Neural cell (in vitro differentiated cells): Measurements from ENCODE around the gene GAREM1. TPM values are rescaled to one million over a fixed set of nuclear protein-coding genes. Genes with fewer than 3 reads are reported as not detected.

Source experiments
- H2AFZ ChIP-seq: fragments of 200-600, 300-800 bp; sonication (generic), shearing (Covaris generic); 2 replicates; pipeline ENCODE4 v1.6.0; 2014; ENCODE audit warnings: low read depth, mild to moderate bottlenecking, antibody characterized with exemption, low read length, moderate library complexity
- H3F3A ChIP-seq: fragments of 200-600 bp; shearing (Covaris generic); 2 replicates; pipeline ENCODE4 v1.6.1; 2016; ENCODE audit warnings: mild to moderate bottlenecking, moderate library complexity, mixed read lengths, antibody characterized with exemption, low read length; ENCODE audit not compliant: insufficient read depth, poor library complexity, severe bottlenecking
- H3K27ac ChIP-seq: fragments of 200-600, 300-800 bp; sonication (generic), shearing (Covaris generic); 2 replicates; pipeline ENCODE4 v1.5.1; 2014; ENCODE audit warnings: mild to moderate bottlenecking, low read length, moderate library complexity
- H3K27me3 ChIP-seq: fragments of 300-800, 200-600 bp; sonication (generic), shearing (Covaris generic); 2 replicates; pipeline ENCODE4 v1.6.0; 2014; ENCODE audit warnings: mild to moderate bottlenecking, low read depth, low read length, moderate library complexity; ENCODE audit not compliant: insufficient read depth
- H3K36me3 ChIP-seq: fragments of 300-800, 200-600 bp; sonication (generic), shearing (Covaris generic); 2 replicates; pipeline ENCODE4 v1.5.1; 2014; ENCODE audit warnings: mild to moderate bottlenecking, antibody characterized with exemption, low read length, moderate library complexity; ENCODE audit not compliant: insufficient read depth
- H3K4me2 ChIP-seq: fragments of 300-800, 200-600 bp; sonication (generic), shearing (Covaris generic); 2 replicates; pipeline ENCODE4 v1.6.0; 2014; ENCODE audit warnings: mild to moderate bottlenecking, low read length
- H3K4me3 ChIP-seq: fragments of 300-800, 200-600 bp; sonication (generic), shearing (Covaris generic); 2 replicates; pipeline ENCODE4 v1.5.1; 2014; ENCODE audit warnings: mild to moderate bottlenecking, low read length, moderate library complexity
- H3K79me2 ChIP-seq: fragments of 200-600 bp; shearing (Covaris generic); replicated peaks from 2 replicates; pipeline ENCODE4 v1.6.0; 2014; ENCODE audit warnings: mild to moderate bottlenecking, low read length, moderate library complexity; ENCODE audit not compliant: insufficient read depth
- H3K9ac ChIP-seq: fragments of 300-800, 200-600 bp; sonication (generic), shearing (Covaris generic); 2 replicates; pipeline ENCODE4 v1.6.1; 2016; ENCODE audit warnings: mild to moderate bottlenecking, low read length, mixed read lengths
- H3K9me2 ChIP-seq: fragments of 200-600 bp; shearing (Covaris generic); 2 replicates; pipeline ENCODE4 v1.6.1; 2016; ENCODE audit warnings: mild to moderate bottlenecking, low read length, mixed read lengths; ENCODE audit not compliant: insufficient read depth
- H3K9me3 ChIP-seq: fragments of 200-600, 300-800 bp; sonication (generic), shearing (Covaris generic); 2 replicates; pipeline ENCODE4 v1.6.1; 2016; ENCODE audit warnings: mild to moderate bottlenecking, mixed run types, low read length, moderate library complexity, mixed read lengths
- H4K20me1 ChIP-seq: fragments of 200-600 bp; shearing (Covaris generic); 2 replicates; pipeline ENCODE4 v1.6.1; 2016; ENCODE audit warnings: mild to moderate bottlenecking, mixed run types; ENCODE audit not compliant: insufficient read depth
- CTCF ChIP-seq: fragments of 450-650 bp; IDR thresholded peaks from 2 replicates; pipeline ENCODE4 v1.5.1; 2014; ENCODE audit warnings: antibody characterized with exemption, mild to moderate bottlenecking, moderate library complexity; ENCODE audit not compliant: poor library complexity, severe bottlenecking
- EP300 ChIP-seq: fragments of 450-650 bp; conservative IDR thresholded peaks from 2 replicates; pipeline ENCODE4 v1.6.1; 2014; ENCODE audit warnings: antibody characterized with exemption, mild to moderate bottlenecking, moderate library complexity; ENCODE audit not compliant: poor library complexity, severe bottlenecking
- EZH2 ChIP-seq: fragments of 200-600, 300-800 bp; shearing (Covaris generic), sonication (generic); IDR thresholded peaks from 2 replicates; pipeline ENCODE4 v1.6.1; 2014; ENCODE audit warnings: antibody characterized with exemption, low read length, borderline replicate concordance, mild to moderate bottlenecking; ENCODE audit not compliant: insufficient read depth, poor library complexity, severe bottlenecking
- MXI1 ChIP-seq: fragments of 450-650 bp; conservative IDR thresholded peaks from 2 replicates; pipeline ENCODE4 v1.6.1; 2014; ENCODE audit warnings: antibody characterized with exemption, mild to moderate bottlenecking; ENCODE audit not compliant: poor library complexity, severe bottlenecking
- POLR2AphosphoS5 ChIP-seq: IDR thresholded peaks from 2 replicates; pipeline ENCODE4 v1.6.1; 2012
- RAD21 ChIP-seq: fragments of 450-650 bp; conservative IDR thresholded peaks from 2 replicates; pipeline ENCODE4 v1.6.1; 2014; ENCODE audit warnings: antibody characterized with exemption, mild to moderate bottlenecking, moderate library complexity
- SMC3 ChIP-seq: fragments of 450-650 bp; conservative IDR thresholded peaks from 2 replicates; pipeline ENCODE4 v1.6.1; 2014; ENCODE audit warnings: antibody characterized with exemption, mild to moderate bottlenecking, moderate library complexity; ENCODE audit not compliant: poor library complexity
- TAF1 ChIP-seq: IDR thresholded peaks from 2 replicates; pipeline ENCODE4 v1.6.1; 2012; ENCODE audit warnings: low read depth
- polyA plus RNA-seq: library from polyadenylated mRNA; depleted of rRNA; stranded (reverse); fragments of >200 nt; gene quantifications from 2 replicates; pipeline ENCODE4 v1.2.3, GENCODE V29; 2014
- TF ChIP-seq, protein P1 (sequence below): IDR thresholded peaks from 2 replicates; pipeline ENCODE4 v1.6.1; 2012; ENCODE audit warnings: borderline replicate concordance

GAREM1 gene
- polyA plus RNA-seq, 1 donor from 2014 or later = 1.3 TPM

DNA sequence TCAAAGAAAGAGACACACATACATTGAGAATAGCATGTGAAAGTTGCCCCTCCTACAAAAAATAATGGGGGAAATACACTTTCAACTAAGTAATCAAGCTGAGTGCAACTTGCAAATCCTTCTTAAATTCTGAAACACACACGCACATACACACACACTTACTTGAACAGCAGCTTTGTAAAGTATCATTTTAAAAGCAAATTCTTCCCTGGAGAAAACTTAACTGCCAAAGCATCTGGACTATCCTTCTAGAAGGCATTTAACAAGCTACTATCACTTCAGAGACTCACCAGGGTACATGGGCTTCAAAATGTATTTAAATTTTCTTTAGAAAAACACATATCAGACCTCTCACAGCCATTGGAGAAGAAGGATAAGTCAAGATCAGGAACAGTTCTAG is 15.3 kb downstream of the GAREM1 start:
- Histone ChIP-seq H3K27ac (no peak overlapping the region), H3K79me2 (no peaks in the 10 kb centered on the region), H3K4me3 (no peak overlapping the region), H3K27me3 (no peaks in the 10 kb centered on the region), H2AFZ (no peak overlapping the region), H4K20me1 (no peaks in the 10 kb centered on the region), H3K4me2 (no peak overlapping the region), H3K9me3 (no peaks in the 10 kb centered on the region), H3K9ac (no peak overlapping the region), H3F3A (no peaks in the 10 kb centered on the region), H3K9me2 (no peaks in the 10 kb centered on the region), H3K36me3 (no peaks in the 10 kb centered on the region)
- TF ChIP-seq EP300 = no peak
- no peak for TF ChIP-seq MXI1
- no peak for TF ChIP-seq EZH2
- no peak for TF ChIP-seq RAD21
- no peak for TF ChIP-seq CTCF
- no peak for TF ChIP-seq TAF1
- TF ChIP-seq, protein P1, sequence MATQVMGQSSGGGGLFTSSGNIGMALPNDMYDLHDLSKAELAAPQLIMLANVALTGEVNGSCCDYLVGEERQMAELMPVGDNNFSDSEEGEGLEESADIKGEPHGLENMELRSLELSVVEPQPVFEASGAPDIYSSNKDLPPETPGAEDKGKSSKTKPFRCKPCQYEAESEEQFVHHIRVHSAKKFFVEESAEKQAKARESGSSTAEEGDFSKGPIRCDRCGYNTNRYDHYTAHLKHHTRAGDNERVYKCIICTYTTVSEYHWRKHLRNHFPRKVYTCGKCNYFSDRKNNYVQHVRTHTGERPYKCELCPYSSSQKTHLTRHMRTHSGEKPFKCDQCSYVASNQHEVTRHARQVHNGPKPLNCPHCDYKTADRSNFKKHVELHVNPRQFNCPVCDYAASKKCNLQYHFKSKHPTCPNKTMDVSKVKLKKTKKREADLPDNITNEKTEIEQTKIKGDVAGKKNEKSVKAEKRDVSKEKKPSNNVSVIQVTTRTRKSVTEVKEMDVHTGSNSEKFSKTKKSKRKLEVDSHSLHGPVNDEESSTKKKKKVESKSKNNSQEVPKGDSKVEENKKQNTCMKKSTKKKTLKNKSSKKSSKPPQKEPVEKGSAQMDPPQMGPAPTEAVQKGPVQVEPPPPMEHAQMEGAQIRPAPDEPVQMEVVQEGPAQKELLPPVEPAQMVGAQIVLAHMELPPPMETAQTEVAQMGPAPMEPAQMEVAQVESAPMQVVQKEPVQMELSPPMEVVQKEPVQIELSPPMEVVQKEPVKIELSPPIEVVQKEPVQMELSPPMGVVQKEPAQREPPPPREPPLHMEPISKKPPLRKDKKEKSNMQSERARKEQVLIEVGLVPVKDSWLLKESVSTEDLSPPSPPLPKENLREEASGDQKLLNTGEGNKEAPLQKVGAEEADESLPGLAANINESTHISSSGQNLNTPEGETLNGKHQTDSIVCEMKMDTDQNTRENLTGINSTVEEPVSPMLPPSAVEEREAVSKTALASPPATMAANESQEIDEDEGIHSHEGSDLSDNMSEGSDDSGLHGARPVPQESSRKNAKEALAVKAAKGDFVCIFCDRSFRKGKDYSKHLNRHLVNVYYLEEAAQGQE = no peak
- TF ChIP-seq SMC3 = no peak
- no peak for TF ChIP-seq POLR2AphosphoS5

GRCh38 chr18:32454593-32454992 is 16.1 kb downstream of the GAREM1 start:
- Histone ChIP-seq H3K9me2 (no peaks in the 10 kb centered on the region), H3K27me3 (no peaks in the 10 kb centered on the region)

DNA sequence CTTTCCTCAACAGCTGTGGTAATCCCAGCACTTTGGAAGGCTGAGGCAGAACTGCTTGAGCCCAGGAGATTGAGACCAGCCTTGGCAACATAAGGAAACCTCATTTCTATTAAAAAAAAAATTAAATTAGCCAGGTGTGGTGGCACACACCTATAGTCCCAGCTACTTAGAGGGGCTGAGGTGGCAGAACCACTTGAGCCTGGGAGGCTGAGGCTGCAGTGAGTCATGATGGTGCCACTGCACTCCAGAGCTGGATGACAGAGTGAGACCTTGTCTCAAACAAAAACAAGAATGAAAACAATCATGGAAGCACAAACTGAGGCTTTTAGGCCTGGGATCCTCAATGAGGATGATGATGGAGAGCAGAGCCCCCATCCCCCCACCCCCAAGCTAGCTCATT is 19.8 kb downstream of the GAREM1 start:
- no peaks in the 10 kb centered on the region for H3K36me3 ChIP-seq
- TF ChIP-seq EZH2 = no peak
- no peak for TF ChIP-seq SMC3
- no peak for TF ChIP-seq TAF1
- TF ChIP-seq RAD21 = no peak
- TF ChIP-seq EP300 = no peak
- TF ChIP-seq, protein P1 = no peak
- no peak for TF ChIP-seq MXI1
- TF ChIP-seq CTCF = no peak
- no peak for TF ChIP-seq POLR2AphosphoS5
- no peak overlapping the region for H3K27ac ChIP-seq
- no peaks in the 10 kb centered on the region for H4K20me1 ChIP-seq
- no peak overlapping the region for H3K4me3 ChIP-seq
- H3F3A ChIP-seq = no peaks in the 10 kb centered on the region
- H3K9me2 ChIP-seq = no peaks in the 10 kb centered on the region
- no peak overlapping the region for H2AFZ ChIP-seq
- H3K27me3 ChIP-seq = no peaks in the 10 kb centered on the region
- H3K9ac ChIP-seq = no peak overlapping the region
- no peak overlapping the region for H3K4me2 ChIP-seq
- no peaks in the 10 kb centered on the region for H3K9me3 ChIP-seq
- no peaks in the 10 kb centered on the region for H3K79me2 ChIP-seq

More at GRCh38 chr18:32454593-32454992, 16.1 kb downstream of the GAREM1 start:
- no peaks in the 10 kb centered on the region for H3K79me2 ChIP-seq
- H3K9me3 ChIP-seq = no peaks in the 10 kb centered on the region
- no peaks in the 10 kb centered on the region for H4K20me1 ChIP-seq
- H3K27ac ChIP-seq = no peak overlapping the region
- H2AFZ ChIP-seq = no peak overlapping the region
- no peaks in the 10 kb centered on the region for H3F3A ChIP-seq
- TF ChIP-seq MXI1 = no peak
- TF ChIP-seq POLR2AphosphoS5 = no peak
- no peak for TF ChIP-seq EZH2
- TF ChIP-seq EP300 = no peak
- TF ChIP-seq RAD21 = no peak
- H3K4me3 ChIP-seq = no peak overlapping the region
- H3K9ac ChIP-seq = no peak overlapping the region
- no peak overlapping the region for H3K4me2 ChIP-seq
- H3K36me3 ChIP-seq = no peaks in the 10 kb centered on the region
